Subcutaneous adipose tissue (tissue), 4 donors: ENCODE data around the gene TJP1. TPM values are rescaled to one million over a fixed set of nuclear protein-coding genes. Genes with fewer than 3 reads are reported as not detected.

ENCODE experiments used
- total RNA-seq, 4 donors: library from RNA; depleted of rRNA; stranded (reverse); fragments of >200 nt; gene quantifications; one replicate each; pipeline ENCODE4 v1.1.0, GENCODE V29; 2016
- TF ChIP-seq, protein P1 (sequence below): fragments of 450-650 bp; IDR thresholded peaks from one replicate; pipeline ENCODE4 v1.5.1; 2016; ENCODE audit warnings: low read depth, mild to moderate bottlenecking, control low read depth, antibody characterized with exemption, moderate library complexity

Gene TJP1
- total RNA-seq, 4 donors from 2014 or later: 59.2 to 138 (median 121) TPM

DNA sequence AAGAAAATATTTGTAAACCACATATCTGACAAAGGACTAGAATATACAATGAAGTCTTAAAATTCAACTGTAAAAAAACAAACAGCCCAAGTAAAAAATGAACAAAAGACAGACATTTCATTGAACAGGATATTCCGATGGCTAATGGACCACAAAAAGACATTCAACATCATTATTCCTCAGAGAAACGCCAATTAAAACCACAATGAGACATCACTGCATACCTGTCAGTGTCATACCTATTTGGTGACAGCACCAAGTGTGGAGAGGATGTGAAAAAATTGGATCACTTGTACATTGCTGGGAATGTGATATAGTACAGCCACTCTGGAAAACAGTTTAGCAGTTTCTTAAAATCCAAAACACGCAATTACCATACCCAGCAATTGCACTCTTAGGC, 29.9 kb upstream of the TJP1 start:
- TF ChIP-seq, protein P1, sequence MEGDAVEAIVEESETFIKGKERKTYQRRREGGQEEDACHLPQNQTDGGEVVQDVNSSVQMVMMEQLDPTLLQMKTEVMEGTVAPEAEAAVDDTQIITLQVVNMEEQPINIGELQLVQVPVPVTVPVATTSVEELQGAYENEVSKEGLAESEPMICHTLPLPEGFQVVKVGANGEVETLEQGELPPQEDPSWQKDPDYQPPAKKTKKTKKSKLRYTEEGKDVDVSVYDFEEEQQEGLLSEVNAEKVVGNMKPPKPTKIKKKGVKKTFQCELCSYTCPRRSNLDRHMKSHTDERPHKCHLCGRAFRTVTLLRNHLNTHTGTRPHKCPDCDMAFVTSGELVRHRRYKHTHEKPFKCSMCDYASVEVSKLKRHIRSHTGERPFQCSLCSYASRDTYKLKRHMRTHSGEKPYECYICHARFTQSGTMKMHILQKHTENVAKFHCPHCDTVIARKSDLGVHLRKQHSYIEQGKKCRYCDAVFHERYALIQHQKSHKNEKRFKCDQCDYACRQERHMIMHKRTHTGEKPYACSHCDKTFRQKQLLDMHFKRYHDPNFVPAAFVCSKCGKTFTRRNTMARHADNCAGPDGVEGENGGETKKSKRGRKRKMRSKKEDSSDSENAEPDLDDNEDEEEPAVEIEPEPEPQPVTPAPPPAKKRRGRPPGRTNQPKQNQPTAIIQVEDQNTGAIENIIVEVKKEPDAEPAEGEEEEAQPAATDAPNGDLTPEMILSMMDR: no peak

DNA sequence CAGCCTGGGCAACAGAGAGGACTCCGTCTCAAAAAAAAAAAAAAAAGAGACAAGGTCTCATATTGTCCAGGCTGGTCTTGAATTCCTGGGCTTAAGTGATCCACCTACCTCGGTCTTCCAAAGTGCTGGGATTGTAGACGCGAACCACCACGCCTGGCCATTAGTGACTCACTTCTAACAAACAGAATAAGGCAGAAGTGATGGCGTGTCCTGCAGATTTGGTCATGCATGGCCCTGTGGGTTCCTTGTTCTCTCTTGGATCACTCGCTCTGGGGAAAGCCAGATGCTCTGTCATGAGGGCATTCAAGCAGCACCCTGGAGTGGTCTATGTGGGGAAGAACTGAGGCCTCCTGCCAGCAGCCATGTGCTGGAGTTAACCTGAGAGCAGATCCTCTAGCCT, 27.4 kb upstream of the TJP1 start:
- TF ChIP-seq, protein P1: no peak

DNA sequence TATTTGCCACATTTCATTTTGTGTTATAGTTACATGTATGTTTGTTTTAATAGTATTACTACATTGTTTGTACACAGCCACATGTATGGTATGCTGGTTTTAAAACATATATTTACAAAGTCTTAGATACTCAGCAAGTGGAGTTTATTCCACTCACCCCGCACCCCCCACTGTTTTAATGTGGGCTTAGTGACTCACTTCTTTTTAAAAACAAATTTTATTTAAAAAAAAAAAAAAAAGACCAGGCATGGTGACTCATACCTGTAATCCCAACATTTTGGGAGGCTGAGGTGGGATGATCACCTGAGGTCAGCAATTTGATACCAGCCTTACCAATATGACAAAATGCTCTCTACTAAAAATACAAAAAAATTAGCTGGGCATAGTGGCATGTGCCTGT, 26.9 kb upstream of the TJP1 start:
- TF ChIP-seq, protein P1: no peak

DNA sequence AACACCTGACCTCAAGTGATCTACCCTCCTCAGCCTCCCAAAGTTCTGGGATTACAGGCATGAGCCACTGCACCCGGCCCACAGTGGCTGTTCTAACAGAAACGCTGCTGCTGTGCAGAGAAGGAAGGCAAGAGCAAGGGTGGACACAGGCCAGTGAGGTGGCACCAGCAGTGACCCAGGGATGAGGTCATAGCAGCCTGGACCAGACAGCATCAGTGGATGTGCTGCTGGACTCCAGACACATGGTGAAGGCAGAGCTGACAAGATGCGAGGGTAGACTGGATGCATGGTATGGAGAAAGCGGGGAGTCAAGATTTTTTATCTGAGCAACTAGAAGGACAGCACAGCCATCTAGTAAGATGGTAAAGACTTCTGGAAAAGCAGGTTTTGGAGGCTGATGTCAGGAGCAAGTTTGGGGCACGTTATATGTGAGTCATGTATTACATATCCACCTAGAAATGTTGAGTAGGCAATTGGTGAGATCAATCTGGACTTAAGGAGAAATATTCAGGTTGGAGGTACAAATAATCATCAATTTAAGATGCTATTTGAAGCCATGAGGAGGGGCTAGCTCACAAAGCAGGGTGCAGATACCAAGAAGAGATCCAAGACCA, 22.1 kb upstream of the TJP1 start:
- TF ChIP-seq, protein P1: no peak

DNA sequence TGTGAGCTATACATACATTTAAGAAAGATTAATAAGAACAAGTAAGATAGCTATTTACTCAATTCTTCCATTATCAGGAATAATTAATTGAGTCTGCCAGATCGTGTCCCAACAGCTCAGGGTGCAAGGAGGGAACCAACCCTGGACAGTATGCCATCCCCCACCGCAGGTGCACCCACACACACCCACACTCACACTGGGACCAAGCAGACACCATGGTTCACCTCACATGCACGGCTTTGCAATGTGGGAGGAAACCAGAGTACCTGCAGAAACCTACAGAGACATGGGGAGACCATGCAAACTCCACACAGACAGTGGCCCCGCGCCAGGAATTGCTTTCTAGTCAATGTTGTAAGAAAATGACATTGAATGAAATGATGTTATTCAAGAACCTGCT, 20.0 kb upstream of the TJP1 start:
- TF ChIP-seq, protein P1: no peak

DNA sequence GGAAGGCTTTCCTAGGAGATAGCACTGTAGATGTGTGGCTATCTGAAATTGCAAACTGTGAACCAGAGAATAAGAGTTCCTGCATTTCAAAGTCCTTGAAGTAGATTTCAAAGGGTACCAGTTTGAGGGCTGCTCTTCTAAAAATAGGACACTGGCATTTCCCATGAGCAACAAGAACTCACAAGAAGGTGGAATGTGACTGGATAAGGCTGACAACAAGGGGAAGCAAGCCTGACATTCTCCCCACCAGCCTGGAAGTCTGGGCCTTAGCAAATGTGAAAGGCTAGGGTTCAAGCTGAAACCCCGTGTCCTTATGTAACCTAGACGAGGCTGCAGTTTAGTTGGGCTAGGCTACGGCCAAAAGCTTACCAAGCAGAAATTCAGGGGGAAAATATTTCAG, 18.7 kb upstream of the TJP1 start:
- TF ChIP-seq, protein P1: no peak

DNA sequence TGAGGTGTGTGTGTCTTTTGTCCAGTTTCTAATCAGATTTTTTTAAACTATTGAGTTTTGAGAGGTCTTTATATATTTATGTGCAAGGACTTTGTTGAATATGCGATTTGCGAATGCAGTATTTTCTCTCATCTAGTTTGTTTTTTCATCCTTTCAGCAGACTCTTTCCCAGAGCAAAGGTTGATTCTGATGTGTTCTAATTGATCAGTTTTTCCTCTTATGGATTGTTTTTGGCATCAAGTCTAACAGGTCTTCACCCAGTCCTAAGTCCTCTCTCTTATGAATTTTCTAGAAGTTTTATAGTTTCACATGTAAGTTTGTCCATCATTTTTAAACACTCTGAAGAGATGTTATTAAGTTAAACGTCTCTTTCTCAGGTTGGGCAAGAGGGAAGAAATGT, 17.8 kb upstream of the TJP1 start:
- TF ChIP-seq, protein P1: no peak
